Measurements from ENCODE around the gene AMN1. TPM values are rescaled to one million over a fixed set of nuclear protein-coding genes. Genes with fewer than 3 reads are reported as not detected.
A peak's percentile ranks its signal among the peaks of the same experiment; 100 is the strongest.
"Not testable (repeated sequence)": the region's sequence is repeated elsewhere in the genome, so short reads cannot be mapped to it uniquely, and the experiment has no call there.

AMN1 gene
- total RNA-seq, 4 donors from 2014 or later, result 1.3 to 25.6 (median 16.0) TPM

DNA sequence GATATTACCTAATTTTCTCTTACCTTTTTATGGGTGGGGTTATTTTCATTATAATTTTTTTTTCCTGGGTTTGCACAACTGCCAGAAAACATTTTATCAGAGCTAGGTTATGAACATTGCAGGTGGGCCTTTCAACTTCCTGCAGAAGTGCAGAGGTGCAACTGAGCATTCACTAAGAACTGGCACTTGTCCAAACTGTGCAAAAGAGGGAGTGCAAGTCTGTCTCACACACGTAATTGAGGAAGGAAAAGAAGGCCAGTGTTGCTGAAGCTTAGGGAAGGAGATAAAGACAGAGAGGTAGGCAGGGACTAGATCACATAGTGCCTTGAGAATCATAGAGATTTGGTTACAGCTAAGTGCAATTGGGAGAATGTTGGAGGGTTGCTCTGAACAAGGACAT is 14.1 kb upstream of the AMN1 start:
- no peak for DNase-seq
- Histone ChIP-seq H3K9me3 (no peaks in the 10 kb centered on the region), H3K27me3 (no peaks in the 10 kb centered on the region), H3K27ac (no peak overlapping the region), H3K36me3 (no peaks in the 10 kb centered on the region), H3K4me3 (no peak overlapping the region), H3K4me1 (no peaks in the 10 kb centered on the region)
- intact Hi-C loops (cut with DNase I; ENCODE audit: low total_unique reads), result no loop called here
- TF ChIP-seq, protein P1, sequence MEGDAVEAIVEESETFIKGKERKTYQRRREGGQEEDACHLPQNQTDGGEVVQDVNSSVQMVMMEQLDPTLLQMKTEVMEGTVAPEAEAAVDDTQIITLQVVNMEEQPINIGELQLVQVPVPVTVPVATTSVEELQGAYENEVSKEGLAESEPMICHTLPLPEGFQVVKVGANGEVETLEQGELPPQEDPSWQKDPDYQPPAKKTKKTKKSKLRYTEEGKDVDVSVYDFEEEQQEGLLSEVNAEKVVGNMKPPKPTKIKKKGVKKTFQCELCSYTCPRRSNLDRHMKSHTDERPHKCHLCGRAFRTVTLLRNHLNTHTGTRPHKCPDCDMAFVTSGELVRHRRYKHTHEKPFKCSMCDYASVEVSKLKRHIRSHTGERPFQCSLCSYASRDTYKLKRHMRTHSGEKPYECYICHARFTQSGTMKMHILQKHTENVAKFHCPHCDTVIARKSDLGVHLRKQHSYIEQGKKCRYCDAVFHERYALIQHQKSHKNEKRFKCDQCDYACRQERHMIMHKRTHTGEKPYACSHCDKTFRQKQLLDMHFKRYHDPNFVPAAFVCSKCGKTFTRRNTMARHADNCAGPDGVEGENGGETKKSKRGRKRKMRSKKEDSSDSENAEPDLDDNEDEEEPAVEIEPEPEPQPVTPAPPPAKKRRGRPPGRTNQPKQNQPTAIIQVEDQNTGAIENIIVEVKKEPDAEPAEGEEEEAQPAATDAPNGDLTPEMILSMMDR (IDR thresholded peaks at IDR 0.05), result no peak
- no peak for TF ChIP-seq POLR2A (IDR thresholded peaks at IDR 0.05)

DNA sequence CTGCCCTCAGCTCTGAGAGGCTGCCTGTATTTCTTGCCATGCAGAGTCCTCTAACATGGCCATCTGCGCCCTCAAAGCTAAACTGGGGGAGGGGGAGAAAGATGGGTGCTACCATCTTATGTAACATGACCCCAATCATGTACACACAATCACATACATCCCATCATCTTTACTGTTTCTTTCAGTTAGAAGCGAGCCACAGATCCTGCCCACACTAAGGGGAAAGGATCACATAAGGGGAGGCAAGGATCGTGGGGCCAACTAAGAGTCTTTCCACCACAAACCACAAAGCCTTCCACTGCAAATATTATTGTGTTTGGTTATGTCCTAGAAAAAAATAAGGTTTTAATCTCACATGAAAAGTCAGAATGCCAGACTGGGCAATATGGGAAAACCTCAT is 11.8 kb upstream of the AMN1 start:
- H3K27ac ChIP-seq, result no peak overlapping the region
- intact Hi-C loops (cut with DNase I; ENCODE audit: low total_unique reads), result no loop called here
- no peaks in the 10 kb centered on the region for H3K27me3 ChIP-seq
- no peaks in the 10 kb centered on the region for H3K36me3 ChIP-seq
- no peak for DNase-seq
- H3K4me3 ChIP-seq, result no peak overlapping the region
- TF ChIP-seq, protein P1 (IDR thresholded peaks at IDR 0.05), result no peak
- no peak for TF ChIP-seq POLR2A (IDR thresholded peaks at IDR 0.05)
- H3K9me3 ChIP-seq, result no peaks in the 10 kb centered on the region
- H3K4me1 ChIP-seq, result no peaks in the 10 kb centered on the region

DNA sequence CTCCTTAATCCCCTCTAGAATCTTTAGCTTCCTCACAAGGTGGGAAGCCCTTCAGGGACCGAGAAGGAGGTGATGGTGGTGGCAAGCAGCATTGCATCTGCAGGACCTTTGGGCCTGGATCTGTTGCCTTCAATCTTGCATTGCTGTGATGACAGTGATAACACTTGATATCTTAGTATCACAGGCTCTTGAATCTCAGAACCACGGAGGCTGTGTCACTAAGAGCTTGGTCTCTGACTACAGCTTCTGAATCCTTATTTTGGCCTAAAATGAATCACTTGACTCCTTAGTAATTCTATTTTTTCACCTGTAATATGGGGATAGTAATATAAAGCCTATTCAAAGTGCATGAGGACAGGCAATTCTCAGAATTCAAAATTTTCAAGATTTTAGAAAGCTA is 8.9 kb upstream of the AMN1 start:
- no peaks in the 10 kb centered on the region for H3K4me1 ChIP-seq
- TF ChIP-seq POLR2A (IDR thresholded peaks at IDR 0.05), result no peak
- TF ChIP-seq, protein P1 (IDR thresholded peaks at IDR 0.05), result no peak
- no peak for DNase-seq
- H3K36me3 ChIP-seq, result no peaks in the 10 kb centered on the region
- no peak overlapping the region for H3K4me3 ChIP-seq
- no peak overlapping the region for H3K27ac ChIP-seq
- no peaks in the 10 kb centered on the region for H3K27me3 ChIP-seq
- intact Hi-C loops (cut with DNase I; ENCODE audit: low total_unique reads), result no loop called here
- H3K9me3 ChIP-seq, result no peaks in the 10 kb centered on the region

DNA sequence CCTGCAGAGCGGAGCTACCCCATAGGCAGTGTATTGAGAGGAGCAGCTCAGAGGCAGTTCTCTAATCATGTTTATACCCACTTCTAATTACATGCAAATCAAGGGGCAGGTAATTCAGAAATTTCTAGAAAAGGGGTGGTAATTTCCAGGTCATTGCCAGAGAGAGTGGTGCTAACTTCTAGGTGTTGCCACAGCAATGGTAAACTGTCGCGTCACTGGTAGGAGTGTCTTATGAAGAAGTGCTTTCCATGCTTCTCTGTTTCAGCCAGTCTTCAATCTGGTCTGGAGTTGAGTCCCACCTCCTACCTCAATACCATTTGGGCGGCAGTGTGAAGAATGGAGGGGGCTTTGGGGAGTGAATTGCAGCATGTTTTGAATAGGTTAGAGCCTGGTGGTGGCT is 8.5 kb upstream of the AMN1 start:
- intact Hi-C loops (cut with DNase I; ENCODE audit: low total_unique reads), result no loop called here
- H3K4me1 ChIP-seq, result no peaks in the 10 kb centered on the region
- TF ChIP-seq POLR2A (IDR thresholded peaks at IDR 0.05), result no peak
- TF ChIP-seq, protein P1 (IDR thresholded peaks at IDR 0.05), result no peak
- DNase-seq, result no peak
- H3K9me3 ChIP-seq, result no peaks in the 10 kb centered on the region
- H3K4me3 ChIP-seq, result no peak overlapping the region
- no peaks in the 10 kb centered on the region for H3K27me3 ChIP-seq
- no peak overlapping the region for H3K27ac ChIP-seq
- no peaks in the 10 kb centered on the region for H3K36me3 ChIP-seq

DNA sequence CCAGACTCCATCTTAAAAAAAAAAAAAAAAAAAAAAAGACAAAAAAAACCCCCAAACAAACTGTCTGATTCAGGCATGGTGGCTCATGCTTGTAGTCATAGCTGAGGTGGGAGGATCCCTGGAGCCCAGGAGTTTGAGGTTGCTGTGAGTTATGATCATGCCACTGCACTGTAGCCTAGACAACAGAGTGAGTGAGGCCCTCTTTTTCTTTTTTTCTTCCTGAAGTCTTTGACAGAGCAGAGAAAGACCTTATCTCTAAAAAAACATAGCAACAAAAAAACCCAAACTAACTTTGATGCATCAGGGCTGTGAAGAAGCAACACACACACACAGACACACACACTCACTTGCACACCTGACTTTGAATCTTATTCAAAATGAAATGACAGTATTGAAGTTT is 7.7 kb upstream of the AMN1 start:
- no peaks in the 10 kb centered on the region for H3K9me3 ChIP-seq
- intact Hi-C loops (cut with DNase I; ENCODE audit: low total_unique reads), result no loop called here
- no peak overlapping the region for H3K27ac ChIP-seq
- no peaks in the 10 kb centered on the region for H3K36me3 ChIP-seq
- H3K4me1 ChIP-seq, result no peaks in the 10 kb centered on the region
- DNase-seq, result peak in 1 of 2 donors; percentile 37
- no peak for TF ChIP-seq POLR2A (IDR thresholded peaks at IDR 0.05)
- TF ChIP-seq, protein P1 (IDR thresholded peaks at IDR 0.05), result no peak
- no peak overlapping the region for H3K4me3 ChIP-seq
- no peaks in the 10 kb centered on the region for H3K27me3 ChIP-seq

DNA sequence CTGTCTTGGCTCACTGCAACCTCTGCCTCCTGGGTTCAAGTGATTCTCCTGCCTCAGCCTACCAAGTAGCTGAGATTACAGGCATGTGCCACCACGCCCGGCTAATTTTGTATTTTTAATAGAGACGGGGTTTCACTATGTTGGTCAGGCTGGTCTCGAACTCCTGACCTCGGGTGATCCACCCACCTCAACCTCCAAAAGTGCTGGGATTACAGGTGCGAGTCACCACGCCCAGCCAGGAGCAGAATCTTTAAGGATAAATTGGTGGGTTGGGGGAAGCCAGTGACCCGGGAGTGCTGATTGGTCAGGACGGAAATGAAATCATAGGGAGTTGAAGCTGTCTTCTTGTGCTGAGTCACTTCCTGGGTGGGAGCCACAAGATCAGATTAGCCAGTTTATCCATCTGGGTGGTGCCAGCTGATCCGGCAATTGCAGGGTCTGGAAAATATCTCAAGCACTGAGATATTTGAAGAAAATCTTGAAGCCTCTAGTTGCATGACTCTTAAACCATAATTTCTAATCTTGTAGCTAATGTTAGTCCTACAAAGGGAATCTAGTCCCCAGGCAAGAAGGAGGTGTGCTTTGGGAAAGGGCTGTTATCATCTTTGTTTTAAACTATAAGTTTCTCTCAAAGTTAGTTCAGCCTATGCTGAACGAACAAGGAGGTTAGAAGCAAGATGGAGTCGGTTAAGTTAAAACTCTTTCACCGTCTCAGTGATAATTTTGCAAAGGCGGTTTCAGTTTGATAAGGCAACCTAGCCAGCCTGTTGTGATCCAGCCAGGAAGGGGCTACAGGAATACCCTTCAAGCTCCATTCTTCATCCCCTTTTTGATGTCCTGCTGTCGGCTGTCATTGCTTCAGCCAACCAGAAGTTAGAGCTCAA is 5.0 kb upstream of the AMN1 start:
- H3K27me3 ChIP-seq; H3K36me3 ChIP-seq; DNase-seq; H3K4me1 ChIP-seq; H3K4me3 ChIP-seq; intact Hi-C loops (cut with DNase I; ENCODE audit: low total_unique reads); H3K9me3 ChIP-seq: not testable (repeated sequence)
- H3K27ac ChIP-seq, result peak overlapping the region; percentile 94 to 95
